Activated T-helper 1 cell treated with anti-CD3 and anti-CD28 coated beads, Interleukin-12 subunit alpha, Interleukin-12 subunit beta, Interleukin-2, Interleukin-4 antibody, amounts not matched to agents 30 ng/mL and 10 ng/mL and 1 ng/mL, durations not matched to agents 14 hours and 24 hours and 36 hours (primary cell): ENCODE data around the gene FBXO46. TPM values are rescaled to one million over a fixed set of nuclear protein-coding genes. Genes with fewer than 3 reads are reported as not detected.
"Not testable (repeated sequence)": the region's sequence is repeated elsewhere in the genome, so short reads cannot be mapped to it uniquely, and the experiment has no call there.

ENCODE experiments used
- DNase-seq: peaks from one replicate; pipeline ENCODE4 v3.0.0; 2021; ENCODE audit warnings: low spot score
- H3K27ac Mint-ChIP-seq: one replicate; pipeline ENCODE4 v1.8.0; 2021; ENCODE audit warnings: mild to moderate bottlenecking, mixed read lengths
- H3K27me3 Mint-ChIP-seq: one replicate; pipeline ENCODE4 v1.8.0; 2022; ENCODE audit warnings: mild to moderate bottlenecking, moderate library complexity, mixed read lengths; ENCODE audit not compliant: insufficient read depth
- H3K36me3 Mint-ChIP-seq: one replicate; pipeline ENCODE4 v1.8.0; 2021; ENCODE audit warnings: low read depth, mixed read lengths
- H3K4me1 Mint-ChIP-seq: one replicate; pipeline ENCODE4 v1.8.0; 2021; ENCODE audit warnings: low read depth, mixed read lengths
- H3K4me3 Mint-ChIP-seq: one replicate; pipeline ENCODE4 v1.8.0; 2021; ENCODE audit warnings: mild to moderate bottlenecking, moderate library complexity, mixed read lengths
- H3K9me3 Mint-ChIP-seq: one replicate; pipeline ENCODE4 v1.8.0; 2021; ENCODE audit warnings: mixed read lengths
- intact Hi-C: fragments of 100-400 bp; cut with micrococcal nuclease; formaldehyde crosslinking; loops from one replicate; pipeline ENCODE4 v1.15.1; 2024
- total RNA-seq: library from RNA; stranded (reverse); gene quantifications from 2 replicates; pipeline ENCODE4 v1.2.3, GENCODE V29; 2022

FBXO46 gene
- total RNA-seq, 1 donor from 2014 or later: 35.1 TPM

- Mint-ChIP-seq H3K27ac (no peak overlapping the region), H3K4me3 (no peak overlapping the region), H3K27me3 (peaks cover 14% of the 10 kb centered on the region), H3K9me3 (no peaks in the 10 kb centered on the region), H3K4me1 (no peaks in the 10 kb centered on the region), H3K36me3 (no peaks in the 10 kb centered on the region)
- intact Hi-C loops: no loop called here
- DNase-seq: no peak
These were observed 9.1 kb upstream of the FBXO46 start for GRCh38 chr19:45739498-45740439.

GRCh38 chr19:45733160-45733810 lies 2.6 kb upstream of the FBXO46 start, which contains the start of gene MEIOSIN:
Gene MEIOSIN (plus strand): TSS chr19:45733439. CDS start chr19:45735377, 1,938 bp downstream.
- no peaks in the 10 kb centered on the region for H3K9me3 Mint-ChIP-seq
- H3K36me3 Mint-ChIP-seq: no peaks in the 10 kb centered on the region
- peaks cover 17% of the 10 kb centered on the region for H3K4me1 Mint-ChIP-seq
- no peak within 1 kb of the TSS for H3K4me3 Mint-ChIP-seq
- H3K27me3 Mint-ChIP-seq: peaks cover 2% of the 10 kb centered on the region
- intact Hi-C loops: no loop called here
- no peak for DNase-seq
- no peak within 1 kb of the TSS for H3K27ac Mint-ChIP-seq

- no peak for DNase-seq
- Mint-ChIP-seq H3K4me1 (peaks cover 26% of the 10 kb centered on the region), H3K9me3 (no peaks in the 10 kb centered on the region), H3K4me3 (peak overlapping the region; percentile 99), H3K27me3 (peaks cover 2% of the 10 kb centered on the region), H3K36me3 (peaks cover 3% of the 10 kb centered on the region), H3K27ac (peak overlapping the region; percentile 85)
- intact Hi-C loops: loop anchor here (1.0 to 2.0 kb wide), 5 partner anchors 13 to 156 kb away; partner anchors contain the start of genes DMWD, IRF2BP1, QPCTL and SYMPK
These were observed 851 bp downstream of the FBXO46 start for GRCh38 chr19:45729800-45730290.

GRCh38 chr19:45728683-45729082 lies 2.0 kb downstream of the FBXO46 start:
- DNase-seq, H3K9me3 Mint-ChIP-seq, H3K36me3 Mint-ChIP-seq, H3K27me3 Mint-ChIP-seq, intact Hi-C loops, H3K27ac Mint-ChIP-seq: not testable (repeated sequence)
- Mint-ChIP-seq H3K4me3 (peak overlapping the region; percentile 47), H3K4me1 (peaks cover 26% of the 10 kb centered on the region)

GRCh38 chr19:45720065-45720464 lies 10.6 kb downstream of the FBXO46 start:
- H3K27me3 Mint-ChIP-seq, intact Hi-C loops, DNase-seq, H3K27ac Mint-ChIP-seq, H3K4me3 Mint-ChIP-seq, H3K9me3 Mint-ChIP-seq: not testable (repeated sequence)
- H3K36me3 Mint-ChIP-seq: peaks cover 27% of the 10 kb centered on the region
- H3K4me1 Mint-ChIP-seq: peaks cover 38% of the 10 kb centered on the region

GRCh38 chr19:45717983-45718650 lies 12.6 kb downstream of the FBXO46 start:
- Mint-ChIP-seq H3K27me3 (no peaks in the 10 kb centered on the region), H3K4me3 (peak overlapping the region; percentile 96), H3K9me3 (no peaks in the 10 kb centered on the region), H3K27ac (peak overlapping the region; percentile 96), H3K36me3 (peaks cover 21% of the 10 kb centered on the region), H3K4me1 (peaks cover 40% of the 10 kb centered on the region)
- intact Hi-C loops: loop anchor here (1.0 to 2.0 kb wide), 12 partner anchors 12 to 626 kb away; partner anchors contain the start of genes FBXO46, IRF2BP1, OPA3 and POLR1G
- no peak for DNase-seq

- Mint-ChIP-seq H3K4me3 (peak overlapping the region; percentile 96), H3K9me3 (no peaks in the 10 kb centered on the region), H3K36me3 (peaks cover 21% of the 10 kb centered on the region), H3K27me3 (no peaks in the 10 kb centered on the region), H3K27ac (peak overlapping the region; percentile 96), H3K4me1 (peaks cover 40% of the 10 kb centered on the region)
- intact Hi-C loops: loop anchor here (1.0 to 2.0 kb wide), 12 partner anchors 13 to 625 kb away; partner anchors contain the start of genes FBXO46, IRF2BP1, OPA3 and POLR1G
- DNase-seq: peak; percentile 99
These were observed 13.3 kb downstream of the FBXO46 start for GRCh38 chr19:45717131-45717982.

GRCh38 chr19:45716359-45717130 lies 14.2 kb downstream of the FBXO46 start:
- Mint-ChIP-seq H3K4me1 (peaks cover 40% of the 10 kb centered on the region), H3K9me3 (no peaks in the 10 kb centered on the region), H3K4me3 (peak overlapping the region; percentile 96), H3K27ac (peak overlapping the region; percentile 96), H3K27me3 (no peaks in the 10 kb centered on the region), H3K36me3 (peaks cover 20% of the 10 kb centered on the region)
- intact Hi-C loops: loop anchor here (1.0 to 2.0 kb wide), 12 partner anchors 14 to 624 kb away; partner anchors contain the start of genes FBXO46, IRF2BP1, OPA3 and POLR1G
- DNase-seq: peak; percentile 6

GRCh38 chr19:45715139-45715538 lies 15.6 kb downstream of the FBXO46 start:
- H3K4me1 Mint-ChIP-seq: peaks cover 46% of the 10 kb centered on the region
- H3K4me3 Mint-ChIP-seq: no peak overlapping the region
- intact Hi-C loops: no loop called here
- no peak for DNase-seq
- H3K36me3 Mint-ChIP-seq: peaks cover 25% of the 10 kb centered on the region
- H3K9me3 Mint-ChIP-seq: no peaks in the 10 kb centered on the region
- H3K27me3 Mint-ChIP-seq: no peaks in the 10 kb centered on the region
- no peak overlapping the region for H3K27ac Mint-ChIP-seq

- DNase-seq: no peak
- Mint-ChIP-seq H3K27me3 (no peaks in the 10 kb centered on the region), H3K36me3 (peaks cover 18% of the 10 kb centered on the region), H3K4me3 (no peak overlapping the region), H3K9me3 (no peaks in the 10 kb centered on the region), H3K4me1 (peaks cover 34% of the 10 kb centered on the region), H3K27ac (no peak overlapping the region)
- intact Hi-C loops: no loop called here
These were observed 17.6 kb downstream of the FBXO46 start for GRCh38 chr19:45713141-45713540.

- DNase-seq: no peak
- Mint-ChIP-seq H3K4me1 (peaks cover 29% of the 10 kb centered on the region), H3K9me3 (no peaks in the 10 kb centered on the region), H3K27ac (no peak overlapping the region), H3K36me3 (peaks cover 18% of the 10 kb centered on the region), H3K4me3 (no peak overlapping the region), H3K27me3 (no peaks in the 10 kb centered on the region)
- intact Hi-C loops: no loop called here
These were observed 18.0 kb downstream of the FBXO46 start for GRCh38 chr19:45712699-45713067.
